ENCODE data around the gene CDH13.

The CDH13 gene

GRCh38 chr16:82750068-82750467, 123.3 kb downstream of the CDH13 start:
- no peaks in the 10 kb centered on the region for H3K9me3 ChIP-seq (replicated peaks; ENCODE audit: insufficient read depth, low read length)
- TF ChIP-seq EZH2phosphoT487 (IDR thresholded peaks at IDR 0.05; ENCODE audit: low read length), result no peak
- TF ChIP-seq CTCF (IDR thresholded peaks at IDR 0.05; ENCODE audit: low read length), result no peak
- TF ChIP-seq EZH2 (optimal IDR thresholded peaks at IDR 0.05; ENCODE audit: low read depth, low read length), result no peak
- H2AFZ ChIP-seq (ENCODE audit: low read length), result no peak overlapping the region
- no peak overlapping the region for H3K4me2 ChIP-seq (ENCODE audit: low read depth, low read length)
- H3K4me3 ChIP-seq (ENCODE audit: low read length), result no peak overlapping the region
- H4K20me1 ChIP-seq (ENCODE audit: insufficient read depth, low read length), result no peaks in the 10 kb centered on the region
- no peaks in the 10 kb centered on the region for H3F3A ChIP-seq (ENCODE audit: insufficient read depth, low read length)
- no peaks in the 10 kb centered on the region for H3K79me2 ChIP-seq (ENCODE audit: low read length)
- no peak for DNase-seq
- H3K9ac ChIP-seq (ENCODE audit: low read length), result no peak overlapping the region
- H3K9me2 ChIP-seq (replicated peaks; ENCODE audit: insufficient read depth, low read length), result no peaks in the 10 kb centered on the region
- no peak overlapping the region for H3K27ac ChIP-seq (ENCODE audit: low read length)
- H3K4me1 ChIP-seq (ENCODE audit: low read length), result no peaks in the 10 kb centered on the region
- no peaks in the 10 kb centered on the region for H3K36me3 ChIP-seq (replicated peaks; ENCODE audit: insufficient read depth, low read length)
- no peaks in the 10 kb centered on the region for H3K27me3 ChIP-seq (replicated peaks; ENCODE audit: insufficient read depth, low read length)

GRCh38 chr16:82751020-82751419, 124.3 kb downstream of the CDH13 start:
- H3K27me3 ChIP-seq (replicated peaks; ENCODE audit: insufficient read depth, low read length), result no peaks in the 10 kb centered on the region
- TF ChIP-seq EZH2phosphoT487 (IDR thresholded peaks at IDR 0.05; ENCODE audit: low read length) (no peak), CTCF (IDR thresholded peaks at IDR 0.05; ENCODE audit: low read length) (no peak), EZH2 (optimal IDR thresholded peaks at IDR 0.05; ENCODE audit: low read depth, low read length) (no peak)
- H3K4me1 ChIP-seq (ENCODE audit: low read length), result no peaks in the 10 kb centered on the region
- H3F3A ChIP-seq (ENCODE audit: insufficient read depth, low read length), result no peaks in the 10 kb centered on the region
- H3K9me3 ChIP-seq (replicated peaks; ENCODE audit: insufficient read depth, low read length), result no peaks in the 10 kb centered on the region
- H3K79me2 ChIP-seq (ENCODE audit: low read length), result no peaks in the 10 kb centered on the region
- H3K4me3 ChIP-seq (ENCODE audit: low read length), result no peak overlapping the region
- H3K4me2 ChIP-seq (ENCODE audit: low read depth, low read length), result no peak overlapping the region
- H3K9me2 ChIP-seq (replicated peaks; ENCODE audit: insufficient read depth, low read length), result no peaks in the 10 kb centered on the region
- no peaks in the 10 kb centered on the region for H4K20me1 ChIP-seq (ENCODE audit: insufficient read depth, low read length)
- H3K27ac ChIP-seq (ENCODE audit: low read length), result no peak overlapping the region
- no peak overlapping the region for H2AFZ ChIP-seq (ENCODE audit: low read length)
- H3K36me3 ChIP-seq (replicated peaks; ENCODE audit: insufficient read depth, low read length), result no peaks in the 10 kb centered on the region
- DNase-seq, result no peak
- H3K9ac ChIP-seq (ENCODE audit: low read length), result no peak overlapping the region

GRCh38 chr16:82752172-82752571, 125.4 kb downstream of the CDH13 start:
- Histone ChIP-seq H3K27me3 (replicated peaks; ENCODE audit: insufficient read depth, low read length) (no peaks in the 10 kb centered on the region), H3K4me3 (ENCODE audit: low read length) (no peak overlapping the region), H3K79me2 (ENCODE audit: low read length) (no peaks in the 10 kb centered on the region), H3F3A (ENCODE audit: insufficient read depth, low read length) (no peaks in the 10 kb centered on the region), H3K4me1 (ENCODE audit: low read length) (no peaks in the 10 kb centered on the region), H3K9me2 (replicated peaks; ENCODE audit: insufficient read depth, low read length) (no peaks in the 10 kb centered on the region), H3K36me3 (replicated peaks; ENCODE audit: insufficient read depth, low read length) (no peaks in the 10 kb centered on the region), H3K9me3 (replicated peaks; ENCODE audit: insufficient read depth, low read length) (no peaks in the 10 kb centered on the region), H2AFZ (ENCODE audit: low read length) (no peak overlapping the region), H3K9ac (ENCODE audit: low read length) (no peak overlapping the region), H3K27ac (ENCODE audit: low read length) (no peak overlapping the region), H4K20me1 (ENCODE audit: insufficient read depth, low read length) (no peaks in the 10 kb centered on the region), H3K4me2 (ENCODE audit: low read depth, low read length) (no peak overlapping the region)
- TF ChIP-seq EZH2phosphoT487 (IDR thresholded peaks at IDR 0.05; ENCODE audit: low read length) (no peak), EZH2 (optimal IDR thresholded peaks at IDR 0.05; ENCODE audit: low read depth, low read length) (no peak), CTCF (IDR thresholded peaks at IDR 0.05; ENCODE audit: low read length) (no peak)
- no peak for DNase-seq
